HG03064 (cell line): ENCODE data around the gene NDUFAF5.
A peak's percentile ranks its signal among the peaks of the same experiment; 100 is the strongest.
"Not testable (repeated sequence)": the region's sequence is repeated elsewhere in the genome, so short reads cannot be mapped to it uniquely, and the experiment has no call there.

Experiments used
- ATAC-seq: cut with Tn5 transposase; IDR thresholded peaks from one replicate; pipeline ENCODE4 v1.9.1; 2021; ENCODE audit warnings: low read depth; ENCODE audit not compliant: unreplicated experiment

Gene NDUFAF5, protein sequence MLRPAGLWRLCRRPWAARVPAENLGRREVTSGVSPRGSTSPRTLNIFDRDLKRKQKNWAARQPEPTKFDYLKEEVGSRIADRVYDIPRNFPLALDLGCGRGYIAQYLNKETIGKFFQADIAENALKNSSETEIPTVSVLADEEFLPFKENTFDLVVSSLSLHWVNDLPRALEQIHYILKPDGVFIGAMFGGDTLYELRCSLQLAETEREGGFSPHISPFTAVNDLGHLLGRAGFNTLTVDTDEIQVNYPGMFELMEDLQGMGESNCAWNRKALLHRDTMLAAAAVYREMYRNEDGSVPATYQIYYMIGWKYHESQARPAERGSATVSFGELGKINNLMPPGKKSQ

DNA sequence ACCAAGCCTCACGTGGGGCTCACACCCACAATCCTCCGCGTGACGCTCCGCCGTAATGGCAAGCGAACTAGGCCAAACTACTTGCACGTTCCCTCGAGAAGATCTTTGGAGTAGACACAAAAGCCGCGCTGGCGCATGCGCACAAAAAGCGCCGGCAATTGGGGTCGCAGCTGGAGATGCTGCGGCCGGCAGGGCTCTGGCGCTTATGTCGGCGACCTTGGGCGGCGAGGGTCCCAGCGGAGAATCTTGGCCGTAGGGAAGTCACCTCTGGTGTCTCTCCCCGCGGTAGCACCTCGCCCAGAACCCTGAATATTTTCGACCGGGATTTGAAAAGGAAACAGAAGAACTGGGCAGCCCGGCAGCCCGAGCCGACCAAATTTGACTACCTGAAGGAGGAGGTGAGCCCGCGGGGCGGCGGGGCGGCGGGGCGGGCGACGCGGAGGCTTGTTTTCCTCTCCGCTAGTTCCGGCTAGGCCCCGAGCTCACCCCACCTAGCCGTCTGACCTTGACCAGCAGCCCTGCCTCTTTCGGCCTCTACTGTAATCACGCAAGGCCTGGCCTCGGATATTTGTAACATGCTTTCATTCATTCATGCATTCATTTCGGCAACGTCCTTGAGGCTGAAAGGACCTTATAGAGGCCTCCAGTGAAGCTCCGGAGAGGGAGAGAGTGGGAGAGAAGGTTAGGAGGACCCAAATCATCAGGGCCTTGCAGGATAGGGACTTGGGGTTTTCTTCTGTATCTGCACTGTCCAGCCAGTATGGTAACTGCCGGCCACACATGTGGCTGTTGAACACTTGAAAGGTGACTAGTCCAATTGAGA, at the start of gene NDUFAF5, which contains the start of gene ESF1:
Gene NDUFAF5 (plus strand): TSS at position 136 of the 823 bp plus-strand sequence. CDS start 41 bp downstream, at position 177.
Gene ESF1 (minus strand): TSS at position 27 of the 823 bp plus-strand sequence. CDS start 1,779 bp downstream, outside the sequence.
- peak; percentile 90 for ATAC-seq

DNA sequence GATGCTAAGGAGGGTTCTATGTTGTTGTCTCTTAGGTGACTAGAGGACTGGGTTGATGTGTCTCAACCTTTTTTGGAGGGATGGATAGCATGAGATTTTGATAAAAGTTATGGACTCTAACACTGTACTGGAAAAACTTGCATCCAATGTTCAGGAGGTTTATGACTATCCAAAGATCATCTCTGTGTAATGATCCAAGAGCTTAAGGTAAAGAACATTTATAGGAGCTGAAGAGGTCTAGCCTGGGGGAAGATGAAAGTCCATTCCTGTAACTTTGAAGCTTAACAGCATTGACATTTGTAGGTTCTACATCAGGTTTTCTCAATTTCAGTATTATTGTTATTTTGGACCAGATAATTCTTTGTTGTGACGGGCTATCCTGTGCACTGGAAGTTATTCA, 49.0 kb upstream of the NDUFAF5 start:
- ATAC-seq: no peak

DNA sequence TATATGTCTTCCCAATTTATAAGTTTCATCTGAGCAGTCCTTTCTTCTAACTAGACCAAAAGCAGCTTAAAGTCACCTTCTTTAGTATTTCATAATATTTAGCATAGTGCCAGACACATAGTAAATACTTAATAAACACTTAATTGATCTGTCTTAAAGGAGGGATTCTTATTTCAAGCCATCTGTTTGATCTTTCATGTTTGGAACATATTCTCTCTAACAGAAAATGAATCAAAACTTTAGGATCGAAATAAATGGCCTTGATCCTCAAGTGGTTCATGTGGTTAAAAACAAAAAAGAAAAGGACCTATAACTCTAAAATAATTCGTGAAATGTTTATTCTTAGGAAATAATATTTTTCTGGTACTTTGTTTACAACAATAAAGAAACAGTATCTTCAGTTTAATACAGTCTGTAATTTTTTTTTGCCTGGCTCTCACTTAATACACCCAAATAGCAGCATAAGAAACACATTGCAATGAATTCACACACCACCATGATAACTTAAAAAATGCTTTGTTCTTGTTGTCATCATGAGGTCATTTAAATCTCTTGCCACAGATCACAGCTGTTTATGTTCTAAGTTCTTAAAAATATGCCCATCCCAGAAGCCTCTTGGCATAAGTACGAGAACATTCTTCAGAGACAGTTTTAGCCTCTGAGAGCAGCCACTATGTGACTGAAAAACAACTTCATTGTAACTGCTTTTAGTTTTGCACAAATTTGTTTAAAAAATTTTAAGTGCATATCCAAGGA, 48.2 kb upstream of the NDUFAF5 start:
- no peak for ATAC-seq

DNA sequence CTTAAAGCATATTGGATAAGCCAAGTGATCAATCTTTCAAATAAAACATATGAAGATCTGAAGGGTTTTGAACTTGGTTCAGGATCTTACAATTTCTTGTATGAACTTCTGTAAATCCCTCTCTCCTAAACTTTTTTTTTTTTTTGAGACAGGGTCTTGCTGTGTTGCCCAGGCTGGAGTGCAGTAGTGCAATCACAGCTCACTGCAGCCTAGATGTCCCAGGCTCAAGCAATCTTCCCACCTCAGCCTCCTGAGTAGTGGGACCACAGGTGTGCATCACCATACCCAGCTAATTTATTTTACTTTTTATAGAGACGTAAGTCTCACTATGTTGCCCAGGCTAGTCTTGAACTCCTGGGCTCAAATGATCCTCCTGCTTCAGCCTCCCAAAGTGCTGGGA, 46.6 kb upstream of the NDUFAF5 start:
- not testable (repeated sequence) for ATAC-seq

DNA sequence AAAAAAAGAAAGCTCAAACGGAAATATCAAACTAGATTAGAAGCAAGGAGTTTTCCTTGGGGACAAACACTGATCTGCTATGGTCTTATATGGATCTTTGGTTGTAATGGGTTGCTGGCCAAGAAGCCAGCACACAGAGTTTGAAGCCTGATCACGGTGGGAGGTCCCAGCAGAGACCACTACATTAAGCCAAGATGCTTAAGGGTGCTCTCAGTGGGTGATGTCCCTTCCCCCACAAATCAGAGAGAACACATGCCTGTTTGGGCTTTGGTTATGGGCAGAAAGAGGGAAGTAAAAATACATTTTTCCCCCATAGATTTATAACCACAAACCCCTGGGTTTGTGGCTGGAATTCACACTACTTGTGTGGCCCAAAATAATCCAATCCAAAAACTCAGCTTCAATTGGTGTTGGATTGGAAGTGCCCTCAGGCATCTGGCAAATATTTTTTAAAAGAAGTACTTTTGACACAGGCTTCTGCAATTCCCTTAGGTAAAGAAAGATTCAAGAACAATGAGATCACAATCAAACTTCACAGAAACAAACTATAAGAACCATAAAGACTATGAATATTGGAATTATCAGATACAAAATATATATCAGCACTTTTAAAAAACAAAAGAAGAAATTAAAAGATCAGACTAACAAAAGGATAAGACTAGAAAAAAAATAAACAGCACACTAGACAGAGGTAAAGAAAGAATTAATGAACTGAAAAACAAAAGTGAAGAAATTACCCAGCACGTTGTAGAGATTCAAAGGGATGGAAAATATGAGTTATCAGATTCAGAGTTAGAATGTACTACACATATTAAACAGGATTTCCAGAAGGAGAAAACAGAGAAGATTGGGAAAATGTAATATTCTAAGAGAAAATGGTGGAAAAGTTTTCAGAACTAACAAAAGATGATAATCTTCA, 44.8 kb upstream of the NDUFAF5 start:
- no peak for ATAC-seq

DNA sequence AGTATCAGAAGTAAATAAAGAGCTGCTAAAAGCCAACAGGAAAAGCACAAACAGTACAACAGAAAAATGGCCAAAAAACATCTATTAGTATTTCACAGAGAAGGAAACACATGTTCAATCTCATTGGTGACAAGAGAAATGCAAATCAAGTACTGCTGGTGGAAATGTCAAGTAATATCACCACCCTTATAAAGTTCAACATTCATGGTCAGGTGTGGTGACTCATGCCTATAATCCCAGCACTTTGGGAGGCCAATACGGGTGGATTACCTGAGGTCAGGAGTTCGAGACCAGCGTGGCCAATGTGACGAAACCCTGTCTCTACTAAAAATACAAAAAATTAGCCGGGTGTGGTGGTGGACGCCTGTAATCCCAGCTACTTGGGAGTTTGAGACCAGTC, 42.9 kb upstream of the NDUFAF5 start:
- ATAC-seq: no peak

DNA sequence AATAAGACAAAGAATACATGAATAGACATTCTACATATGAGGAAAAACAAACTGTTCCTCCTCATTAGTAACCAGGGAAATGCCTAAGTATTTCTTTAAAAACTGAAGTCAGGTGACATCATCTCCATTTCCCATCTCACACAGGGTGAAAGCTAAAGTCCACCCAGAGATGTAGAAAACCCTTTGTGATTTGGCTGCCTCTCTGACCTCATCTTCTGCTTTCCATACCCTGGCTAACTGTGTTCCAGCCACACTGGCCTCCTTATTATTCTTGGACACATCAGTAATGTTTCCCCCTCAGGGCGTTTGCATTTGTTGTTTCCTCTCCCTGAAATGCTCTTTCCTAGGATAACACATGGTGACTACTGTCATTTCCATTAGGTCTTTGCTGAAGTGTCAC, 40.5 kb upstream of the NDUFAF5 start:
- no peak for ATAC-seq

DNA sequence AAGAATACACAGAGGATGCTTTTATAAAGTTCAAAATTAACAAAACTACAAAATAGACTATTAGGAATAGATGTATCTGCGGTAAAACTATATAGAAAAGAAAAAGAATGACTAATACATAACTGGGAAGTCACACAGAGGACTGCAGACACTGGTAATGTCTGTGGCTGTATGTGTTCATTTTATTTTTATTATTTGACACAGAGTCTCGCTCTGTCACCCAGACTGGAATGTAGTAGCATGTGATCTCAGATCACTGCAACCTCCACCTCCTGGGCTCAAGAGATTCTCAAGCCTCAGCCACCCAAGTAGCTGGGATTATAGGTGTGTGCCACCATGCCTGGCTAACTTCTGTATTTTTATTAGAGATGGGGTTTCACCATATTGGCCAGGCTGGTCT, 39.0 kb upstream of the NDUFAF5 start:
- ATAC-seq: no peak

DNA sequence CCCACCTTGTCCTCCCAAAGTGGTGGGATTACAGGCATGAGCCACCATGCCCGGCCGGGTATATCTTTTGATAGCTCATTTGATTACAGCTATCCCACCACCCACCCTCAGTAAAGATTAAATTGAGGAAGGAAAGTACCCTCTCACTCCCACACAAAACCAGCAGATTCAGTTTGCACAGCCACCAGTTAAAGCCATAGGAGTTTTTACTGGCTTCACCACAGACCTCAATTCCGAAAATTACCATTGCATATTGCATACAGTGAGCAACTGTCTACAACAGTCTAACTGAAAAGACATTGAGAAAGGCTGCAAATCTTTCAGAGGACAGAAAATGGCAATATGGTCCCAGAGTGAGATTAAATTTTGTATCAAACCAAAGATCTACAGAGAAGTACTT, 35.0 kb upstream of the NDUFAF5 start:
- ATAC-seq: no peak

DNA sequence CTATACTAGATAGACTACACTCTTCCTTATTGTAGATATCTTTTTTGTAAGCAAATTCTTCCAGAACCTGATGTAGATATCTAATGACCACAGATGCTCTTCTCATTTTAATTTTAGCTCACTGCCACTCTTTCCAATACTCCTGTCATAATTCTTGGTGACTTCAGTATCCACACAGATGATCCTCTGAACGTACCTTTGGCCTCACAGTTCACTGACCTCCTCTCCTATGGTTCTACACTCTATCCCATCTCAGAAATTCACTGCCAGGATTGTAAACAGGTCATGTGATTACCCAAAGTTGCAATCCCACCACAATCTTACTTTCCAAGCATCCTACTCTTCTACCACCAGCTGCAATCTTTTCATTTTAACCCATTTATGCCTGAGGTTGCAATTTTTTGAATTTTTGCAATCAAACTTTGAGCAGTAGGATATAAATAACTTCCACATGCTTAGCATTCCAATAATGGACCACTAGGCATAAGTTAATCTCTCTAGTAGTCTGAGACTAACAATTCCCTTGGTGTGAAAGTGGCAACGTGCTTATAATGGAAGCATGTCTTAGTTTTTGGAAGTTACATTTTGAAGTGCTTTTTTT, 31.3 kb upstream of the NDUFAF5 start:
- no peak for ATAC-seq

DNA sequence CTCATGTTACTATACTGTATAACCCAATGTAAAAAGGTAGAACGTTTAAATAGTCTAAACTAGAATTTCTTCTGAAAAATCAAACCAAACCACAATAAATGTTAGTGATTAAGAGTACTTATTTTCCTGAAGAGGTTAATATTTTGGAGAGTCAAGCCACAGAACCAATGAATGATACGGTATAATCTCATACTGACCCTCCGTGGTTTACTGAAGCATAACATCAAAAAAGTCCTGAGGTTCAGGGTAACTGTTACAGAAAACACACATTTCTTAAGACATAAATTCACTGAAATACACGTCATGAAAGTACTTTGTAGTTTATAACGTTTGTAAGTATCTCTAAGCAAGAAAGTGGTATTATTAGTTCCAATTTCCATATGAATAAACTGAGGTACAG, 29.0 kb upstream of the NDUFAF5 start:
- ATAC-seq: no peak

DNA sequence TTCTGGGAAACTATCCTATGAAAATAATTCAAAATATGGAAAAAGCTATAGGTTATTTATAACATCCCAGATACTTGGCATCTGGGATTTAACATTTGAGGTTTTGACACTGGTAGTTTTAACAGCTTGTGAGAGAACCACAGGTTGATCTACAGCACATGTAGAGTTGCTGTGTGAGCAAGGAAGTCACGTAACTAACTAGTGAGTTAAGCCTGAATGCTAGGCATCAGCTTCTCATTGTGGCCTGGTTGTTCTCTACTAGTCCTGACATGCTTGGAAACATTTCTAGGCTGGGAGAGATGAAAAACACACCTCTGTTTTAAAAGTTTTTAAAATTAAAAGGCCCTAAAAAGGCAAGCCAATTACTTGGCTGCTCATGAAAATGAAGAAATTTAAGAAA, 28.3 kb upstream of the NDUFAF5 start:
- no peak for ATAC-seq

DNA sequence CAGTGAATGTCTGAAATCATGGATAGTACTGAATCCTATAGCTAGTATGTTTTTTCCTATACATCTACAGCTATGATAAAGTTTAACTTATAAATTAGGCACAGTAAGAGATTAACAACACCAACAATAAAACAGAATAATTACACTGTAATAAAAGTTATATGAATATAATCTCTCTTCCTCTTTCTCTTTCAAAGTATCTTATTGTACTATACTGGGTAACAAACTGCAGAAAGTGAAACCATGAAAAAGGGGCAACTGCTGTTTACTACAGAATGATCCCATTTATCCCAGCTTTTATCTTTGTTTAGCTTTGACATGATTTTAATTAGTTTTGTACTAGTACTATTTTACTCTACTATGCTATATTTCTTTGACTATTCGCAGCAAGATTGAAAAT, 25.9 kb upstream of the NDUFAF5 start:
- ATAC-seq: no peak

DNA sequence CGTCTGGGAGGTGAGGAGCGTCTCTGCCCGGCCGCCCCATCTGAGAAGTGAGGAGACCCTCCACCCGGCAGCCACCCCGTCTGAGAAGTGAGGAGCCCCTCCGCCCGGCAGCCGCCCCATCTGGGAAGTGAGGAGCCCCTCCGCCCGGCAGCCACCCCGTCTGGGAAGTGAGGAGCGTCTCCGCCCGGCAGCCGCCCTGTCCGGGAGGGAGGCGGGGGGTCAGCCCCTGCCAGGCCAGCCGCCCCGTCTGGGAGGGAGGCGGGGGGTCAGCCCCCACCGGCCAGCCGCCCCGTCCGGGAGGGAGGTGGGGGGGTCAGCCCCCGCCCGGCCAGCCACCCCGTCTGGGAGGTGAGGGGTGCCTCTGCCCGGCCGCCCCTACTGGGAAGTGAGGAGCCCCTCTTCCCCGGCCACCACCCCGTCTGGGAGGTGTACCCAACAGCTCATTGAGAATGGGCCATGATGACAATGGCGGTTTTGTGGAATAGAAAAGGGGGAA, 24.3 kb upstream of the NDUFAF5 start:
- ATAC-seq: not testable (repeated sequence)

DNA sequence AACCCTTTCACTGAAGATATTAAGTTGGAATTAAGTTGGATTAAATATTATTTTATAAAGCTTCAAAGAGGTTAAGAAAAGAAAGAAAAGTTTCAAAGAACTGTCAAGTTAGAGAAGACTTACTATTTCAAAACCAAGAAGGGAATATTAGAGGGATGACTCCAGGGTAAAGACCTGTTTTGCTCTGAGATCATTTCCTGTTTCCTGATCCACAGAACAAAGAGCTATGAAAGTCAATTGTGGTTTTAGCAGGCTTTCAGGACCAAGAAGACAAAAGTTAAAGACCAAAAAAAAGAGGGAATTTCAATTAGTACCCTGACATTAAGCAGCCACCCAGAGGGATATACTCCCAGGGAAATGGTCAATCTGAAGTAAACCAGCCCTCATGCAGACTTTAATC, 19.5 kb upstream of the NDUFAF5 start:
- no peak for ATAC-seq

DNA sequence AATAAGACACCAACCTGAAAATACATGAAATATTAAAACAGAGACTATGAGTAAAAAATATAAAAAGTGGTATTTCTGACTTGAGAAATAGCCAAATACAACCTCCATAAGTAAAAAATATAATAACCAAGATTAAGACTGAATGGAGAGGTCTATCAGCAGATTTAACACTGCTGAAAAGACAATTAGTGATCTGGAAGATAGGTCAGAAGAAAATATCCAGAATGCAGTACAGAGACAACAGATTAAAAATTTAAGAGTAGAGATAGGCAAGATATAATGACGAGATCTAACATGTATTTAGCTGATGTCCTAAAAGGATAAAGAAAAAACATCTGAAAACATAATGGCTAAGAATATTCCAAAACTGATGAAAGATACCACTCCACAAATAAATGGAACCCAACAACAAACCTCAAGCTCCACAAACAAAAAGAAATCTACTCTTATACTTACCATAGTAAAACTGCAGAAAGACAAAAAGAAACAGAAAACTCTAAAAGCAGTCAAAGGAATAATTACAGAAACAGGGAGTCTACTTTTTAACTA, 18.9 kb upstream of the NDUFAF5 start:
- ATAC-seq: no peak

DNA sequence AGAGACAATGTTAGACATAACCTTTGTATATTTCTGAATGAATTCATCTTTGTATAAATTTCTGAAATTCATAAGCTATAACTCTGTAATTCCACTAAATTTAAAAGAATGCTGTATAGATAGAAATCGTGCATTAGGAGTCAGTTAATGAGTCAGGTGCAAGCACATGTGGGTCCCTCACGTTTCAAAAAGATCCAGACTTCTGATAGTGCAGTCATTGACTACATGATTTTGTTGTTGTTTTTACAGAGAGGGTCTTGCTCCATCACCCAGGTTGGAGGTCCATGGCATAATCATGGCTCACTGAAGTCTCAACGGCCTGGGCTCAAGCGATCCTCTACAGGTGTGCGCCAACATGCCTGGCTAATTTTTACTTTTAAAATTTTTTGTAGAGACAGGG, 14.7 kb upstream of the NDUFAF5 start:
- no peak for ATAC-seq

DNA sequence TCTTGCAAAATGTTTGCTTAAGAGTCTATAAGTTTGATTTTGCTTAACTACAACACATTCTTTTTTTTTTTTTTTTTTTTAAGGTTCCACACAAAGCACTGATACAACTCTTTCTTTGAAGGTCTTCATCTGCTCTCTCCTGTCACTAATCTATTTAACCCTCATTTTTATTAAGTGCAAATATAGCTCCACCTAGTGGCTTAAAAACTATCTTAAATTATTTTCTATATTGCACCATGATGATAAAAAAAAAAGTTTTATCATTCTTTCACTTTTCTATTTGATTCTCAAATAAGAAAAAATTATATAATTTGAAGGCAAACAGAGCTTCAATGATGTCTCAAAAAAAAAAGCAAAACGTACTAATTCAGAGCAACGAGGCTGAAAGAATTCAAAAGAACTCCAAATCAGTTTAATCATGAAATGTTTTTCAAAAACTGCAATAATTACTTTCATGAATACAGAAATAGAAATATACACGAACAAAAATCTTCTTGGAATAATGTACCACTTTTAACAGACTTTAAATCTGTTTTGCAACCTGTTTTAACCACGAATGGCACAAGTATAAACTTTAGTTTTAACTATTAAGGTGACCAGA, 12.9 kb upstream of the NDUFAF5 start:
- ATAC-seq: no peak

DNA sequence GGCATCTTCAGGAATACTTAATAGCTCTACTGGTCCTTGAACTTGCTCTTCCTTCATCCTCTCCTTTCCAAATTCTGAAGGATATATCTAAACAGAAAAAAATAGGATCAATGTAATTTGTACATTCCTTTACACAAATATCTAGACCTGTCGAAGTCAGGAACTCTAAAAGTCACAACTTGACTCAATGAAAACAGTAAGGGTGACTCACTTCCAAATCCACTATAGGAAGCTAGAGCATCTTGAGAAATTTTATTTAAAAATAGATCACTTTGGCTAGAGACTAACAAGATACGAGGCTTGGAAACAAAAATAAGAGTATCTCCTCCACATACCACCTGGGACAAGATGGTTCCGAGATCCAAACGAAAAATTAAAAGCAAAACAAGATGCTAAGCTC, 12.3 kb upstream of the NDUFAF5 start:
- no peak for ATAC-seq
